CMK (cell line): Measurements from ENCODE around the gene AADAT.
"Not testable (repeated sequence)": the region's sequence is repeated elsewhere in the genome, so short reads cannot be mapped to it uniquely, and the experiment has no call there.

ENCODE experiments used
- DNase-seq: peaks from one replicate; pipeline ENCODE4 v3.0.0-alpha.2; 2010; ENCODE audit warnings: low read depth

Gene AADAT

GRCh38 chr4:170090352-170091052 is 746 bp upstream of the AADAT start:
- DNase-seq: no peak

DNA sequence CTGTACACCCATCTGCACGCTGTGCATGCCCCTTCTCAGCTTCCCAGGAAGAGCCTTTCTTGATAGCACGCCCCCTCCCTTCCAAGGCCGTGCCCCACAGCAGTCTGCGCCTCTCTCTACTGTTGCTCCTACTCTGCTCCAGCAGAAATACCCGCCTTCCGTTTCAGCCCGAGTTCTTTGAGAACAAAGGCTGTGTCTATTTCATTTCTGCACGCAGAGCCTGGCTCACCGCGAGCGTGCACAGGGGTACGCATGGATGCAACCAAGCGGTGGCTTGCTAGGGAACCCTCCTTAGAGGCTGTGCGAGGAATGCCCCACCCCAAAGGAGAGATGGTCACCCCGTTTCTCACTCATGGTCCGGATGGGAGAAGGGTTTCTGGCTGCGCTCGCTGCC is 485 bp downstream of the AADAT start:
- DNase-seq: no peak

GRCh38 chr4:170088716-170089115 is 1.0 kb downstream of the AADAT start:
- no peak for DNase-seq

DNA sequence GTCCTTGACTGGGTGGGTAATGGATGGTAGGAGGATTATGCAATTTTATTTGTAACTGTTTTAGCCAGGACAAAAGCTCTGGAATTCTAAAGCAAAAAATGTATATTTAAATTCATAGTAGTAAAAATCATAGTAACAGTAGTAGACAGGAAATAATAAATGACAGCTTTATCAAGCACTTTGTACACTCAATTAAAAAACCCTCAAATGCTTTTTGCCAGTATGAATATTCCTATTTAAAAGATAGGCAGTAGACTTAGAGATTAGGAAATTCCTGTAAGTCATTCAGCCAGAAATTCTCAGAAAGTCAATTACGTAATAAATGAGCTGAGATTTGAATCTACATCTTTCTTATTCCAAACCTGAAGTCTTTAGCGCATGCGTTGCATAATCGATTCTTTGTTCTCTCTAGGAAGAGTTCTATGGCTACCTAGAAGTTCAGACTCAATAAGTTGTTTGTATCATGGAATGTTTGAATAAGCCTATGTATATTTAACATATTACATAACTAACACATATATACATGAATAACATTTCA is 2.5 kb downstream of the AADAT start:
- no peak for DNase-seq

DNA sequence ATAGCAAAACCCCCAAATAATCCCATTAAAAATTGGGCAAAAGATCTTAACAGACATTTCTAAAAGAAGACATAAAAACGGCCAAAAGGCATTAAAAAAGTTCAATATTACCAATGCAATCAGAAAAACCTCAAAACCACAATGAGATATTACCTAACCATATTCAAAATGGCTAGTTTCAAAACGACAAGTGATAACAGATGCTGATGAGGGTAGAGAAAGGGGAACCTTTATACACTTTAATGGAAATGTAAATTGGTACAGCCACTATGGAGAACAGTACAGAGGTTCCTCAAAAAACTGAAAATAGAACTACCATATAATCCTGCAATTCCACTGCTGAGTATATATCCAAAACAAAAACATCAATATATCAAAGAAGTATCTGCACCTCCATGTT is 6.2 kb downstream of the AADAT start:
- no peak for DNase-seq

- no peak for DNase-seq
Observed at GRCh38 chr4:170080496-170080895, 9.3 kb downstream of the AADAT start.

DNA sequence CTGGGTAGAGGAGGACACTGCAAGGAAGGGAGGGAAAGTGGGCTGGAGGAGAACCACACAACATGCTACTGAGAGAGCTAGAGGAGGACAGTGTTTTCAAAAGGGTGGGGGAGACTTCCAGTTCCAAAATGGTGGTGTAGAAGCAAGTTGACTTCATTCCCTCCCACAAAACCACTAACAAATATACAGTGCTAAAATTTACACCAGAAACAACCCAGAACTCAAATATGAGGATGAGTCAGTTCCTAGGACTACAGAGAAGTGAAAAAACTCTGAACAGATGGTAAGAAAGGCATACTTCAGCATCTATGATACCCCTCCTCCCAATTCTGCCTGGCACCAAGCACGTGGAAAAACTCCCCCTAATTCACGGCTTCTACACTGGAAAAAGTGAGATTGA is 9.8 kb downstream of the AADAT start:
- no peak for DNase-seq

DNA sequence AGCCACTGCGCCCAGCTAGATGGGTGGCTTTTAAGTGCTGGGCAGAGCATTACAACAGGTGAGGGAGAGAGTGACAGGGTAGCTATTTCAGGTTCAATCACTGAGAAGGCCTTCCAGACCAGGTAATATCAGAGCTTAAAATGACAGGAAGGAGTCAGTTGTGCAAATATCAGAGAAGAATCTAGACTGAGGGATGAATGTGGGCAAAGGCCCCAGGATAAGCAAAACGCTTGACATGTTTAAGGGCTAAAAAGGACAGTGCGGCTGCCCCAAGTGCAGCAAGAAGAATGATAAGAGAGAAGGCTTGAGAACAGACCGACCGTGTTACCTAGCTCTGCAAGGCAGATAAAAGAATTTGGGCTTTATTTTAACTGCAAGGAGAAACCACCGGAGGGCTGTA is 18.6 kb downstream of the AADAT start:
- DNase-seq: no peak

DNA sequence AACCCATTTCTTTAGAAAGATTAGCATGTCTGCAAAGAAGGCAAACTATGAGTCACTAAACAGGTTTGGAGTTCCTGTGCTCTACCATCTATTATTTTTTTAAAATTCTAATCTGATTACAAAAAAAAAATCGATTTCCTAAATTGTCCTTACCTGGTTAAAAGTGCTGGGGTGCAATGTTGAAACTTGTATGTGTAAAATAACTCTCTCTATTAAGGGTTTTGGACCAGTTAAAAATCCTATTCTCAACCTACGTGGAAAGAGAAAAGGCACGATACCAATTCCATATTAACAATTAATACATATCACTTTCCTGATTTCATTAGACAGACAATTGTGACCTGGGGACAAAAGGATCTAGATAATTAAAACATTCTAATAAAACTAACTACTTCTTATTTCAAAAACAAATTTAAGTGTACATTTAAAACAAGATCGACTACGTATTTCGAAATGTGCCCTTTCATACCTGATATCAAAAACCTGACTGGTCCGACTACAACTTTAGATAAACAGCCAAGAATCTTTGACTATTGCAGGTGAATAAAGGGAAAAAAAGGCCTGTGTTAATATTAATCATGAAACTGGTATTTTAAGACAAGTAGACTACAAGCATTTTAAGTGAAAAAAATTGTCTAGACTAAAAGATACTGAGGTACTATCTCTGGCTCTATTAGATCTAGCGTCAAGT is 21.2 kb downstream of the AADAT start:
- no peak for DNase-seq

- DNase-seq: no peak
Observed at GRCh38 chr4:170059421-170059820, 30.3 kb downstream of the AADAT start.

DNA sequence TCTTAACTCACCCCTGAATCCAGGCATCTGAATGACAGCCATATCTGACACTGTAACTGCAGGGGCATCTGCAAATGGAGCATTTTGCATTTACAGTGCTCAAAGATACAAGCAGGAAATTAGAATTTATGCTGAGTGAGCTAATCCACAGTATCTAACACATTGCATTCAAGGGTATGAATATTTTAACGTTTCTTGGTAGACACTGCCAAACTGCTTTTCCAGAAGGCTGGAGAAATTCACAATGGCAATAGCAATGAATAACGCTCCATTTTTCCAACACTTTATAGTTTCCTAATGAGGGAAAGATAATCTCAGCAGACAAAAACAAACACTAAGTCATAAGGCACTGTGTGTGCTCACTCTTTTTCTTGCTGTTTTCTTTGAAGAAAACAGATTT is 30.9 kb downstream of the AADAT start:
- DNase-seq: no peak

DNA sequence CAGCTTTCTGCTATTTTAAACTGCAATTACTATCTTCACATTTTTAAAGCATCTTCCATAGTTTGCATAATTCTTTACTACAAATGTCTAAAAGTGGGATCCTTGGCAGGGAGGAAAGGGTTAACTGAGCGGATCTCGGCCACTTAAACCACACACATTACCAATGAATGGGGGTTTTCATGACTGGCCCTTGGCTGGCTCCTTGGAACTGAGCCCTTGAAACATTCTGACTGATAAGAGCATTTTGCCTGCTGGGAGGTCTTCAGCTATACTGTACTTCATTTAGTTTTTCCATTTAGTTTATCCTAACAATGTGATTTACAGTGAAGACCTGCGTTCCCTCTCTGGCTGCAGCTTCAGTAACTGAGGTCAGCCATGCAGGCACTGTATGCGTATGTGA is 31.9 kb downstream of the AADAT start:
- DNase-seq: no peak

DNA sequence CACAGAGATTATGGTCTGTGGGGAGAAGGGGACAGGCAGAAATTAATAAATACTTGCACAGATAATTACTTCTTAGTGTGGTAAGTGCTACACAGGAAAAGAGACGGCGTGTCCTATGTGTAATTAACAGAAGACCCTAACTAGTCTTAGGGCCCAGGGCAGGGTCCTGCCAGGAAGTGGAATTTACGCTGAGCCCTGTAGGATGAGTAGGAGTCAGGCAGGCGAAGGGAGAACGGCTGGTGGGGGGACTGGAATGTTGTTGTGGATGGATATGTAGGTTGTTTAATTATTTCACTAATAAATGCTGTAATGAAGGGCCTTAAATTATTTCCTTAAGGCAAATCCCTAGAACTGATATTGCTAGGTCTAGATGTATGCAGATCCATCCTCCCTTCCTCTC is 36.8 kb downstream of the AADAT start:
- no peak for DNase-seq

DNA sequence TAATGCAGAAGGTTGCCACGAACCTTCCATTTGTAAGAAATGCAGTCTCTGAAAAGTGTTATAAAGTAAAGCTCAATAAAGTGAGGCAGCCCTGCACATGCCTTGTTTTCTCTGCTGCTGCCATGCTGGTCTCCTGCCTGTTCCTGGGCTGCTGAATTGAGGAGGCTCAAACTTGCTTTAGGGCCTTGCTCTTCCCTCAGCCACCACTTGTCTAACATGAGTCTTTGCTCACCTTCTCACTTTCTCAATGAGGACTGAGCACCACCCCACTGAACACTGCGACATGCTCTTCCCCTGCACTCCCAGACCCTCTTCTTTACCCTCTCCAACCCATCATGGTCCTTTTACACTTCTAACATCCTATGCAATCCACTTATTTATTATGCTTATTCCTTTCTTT is 38.4 kb downstream of the AADAT start:
- DNase-seq: no peak

GRCh38 chr4:170049766-170050165 is 40.0 kb downstream of the AADAT start:
- no peak for DNase-seq

DNA sequence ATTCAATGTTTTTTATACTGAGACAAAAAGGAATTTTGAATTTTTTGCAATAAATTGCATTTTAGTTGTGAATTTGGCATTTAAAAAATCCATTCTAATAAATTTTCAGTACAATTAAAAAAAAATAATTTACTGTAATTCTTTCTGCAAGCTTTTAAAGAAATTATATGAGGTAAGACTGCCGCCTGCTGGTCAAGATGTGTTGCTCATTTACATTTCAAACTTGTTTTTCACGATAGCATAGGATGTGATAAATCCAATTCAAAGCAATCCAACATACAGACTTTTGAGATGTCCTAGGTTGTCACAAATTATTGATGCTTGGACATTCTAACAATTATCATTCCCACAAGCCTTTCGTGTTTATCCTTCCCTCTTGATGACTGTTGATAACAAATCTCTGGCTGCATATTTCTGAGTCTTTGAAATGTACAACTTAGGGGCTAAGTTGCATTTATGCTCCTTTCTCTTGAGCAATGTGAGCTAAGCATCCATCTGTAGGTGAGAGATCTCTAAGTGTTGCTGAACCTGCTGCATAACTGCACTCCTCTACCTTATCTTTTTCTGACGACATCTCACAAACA is 41.9 kb downstream of the AADAT start:
- peak; percentile 2 for DNase-seq

GRCh38 chr4:170046156-170046555 is 43.6 kb downstream of the AADAT start:
- DNase-seq: not testable (repeated sequence)

DNA sequence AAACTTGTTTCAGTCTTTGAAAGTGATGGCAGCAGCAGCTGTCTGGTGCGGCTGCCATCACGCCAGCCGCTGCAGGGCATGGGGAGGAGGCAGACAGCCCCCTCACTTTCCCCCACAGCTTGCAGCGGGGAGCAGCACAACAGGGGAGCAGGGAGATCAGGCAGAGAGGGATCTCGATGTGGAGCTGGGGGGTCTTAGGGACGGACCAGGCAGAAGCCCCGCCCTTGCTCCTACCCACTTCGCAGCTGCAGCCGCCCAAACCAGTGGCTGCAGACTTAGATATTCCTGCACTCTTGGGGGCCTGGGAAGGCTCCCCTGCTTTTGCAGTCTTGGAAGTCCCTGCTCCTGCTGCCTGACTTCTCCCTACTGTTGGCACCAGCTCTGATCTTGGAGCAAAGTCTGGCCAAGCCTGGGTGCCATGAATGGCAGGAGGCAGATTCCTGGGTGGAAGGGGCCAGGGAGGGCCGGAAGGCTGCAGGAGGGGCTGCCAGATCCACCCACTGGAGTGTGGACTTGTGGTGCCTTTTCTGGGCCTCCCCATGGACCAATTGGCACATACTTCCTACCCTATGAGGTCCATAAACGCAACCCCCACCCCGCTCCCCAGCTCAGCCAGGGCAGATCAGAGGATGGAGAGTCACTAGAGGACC is 49.6 kb downstream of the AADAT start:
- no peak for DNase-seq

GRCh38 chr4:170038769-170039168 is 51.0 kb downstream of the AADAT start:
- no peak for DNase-seq

DNA sequence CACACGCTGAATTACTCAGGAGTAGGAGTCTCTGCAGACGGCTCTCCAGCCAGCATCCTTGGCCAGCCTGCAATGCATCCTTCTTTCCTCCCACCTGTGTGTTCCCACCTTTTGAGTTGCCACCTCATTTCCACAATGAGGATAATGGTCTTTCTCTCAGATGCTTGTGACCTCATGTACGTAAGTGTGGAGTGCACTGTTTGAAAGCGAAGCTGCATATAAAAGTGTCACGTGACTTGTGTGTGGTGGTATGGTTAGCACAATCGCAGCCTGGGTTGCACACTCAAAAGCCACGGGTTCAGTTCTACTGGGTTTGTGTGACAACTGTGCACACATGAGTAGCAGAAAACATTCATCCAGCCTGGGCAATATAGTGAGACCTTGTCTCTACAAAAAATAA is 51.5 kb downstream of the AADAT start:
- no peak for DNase-seq

DNA sequence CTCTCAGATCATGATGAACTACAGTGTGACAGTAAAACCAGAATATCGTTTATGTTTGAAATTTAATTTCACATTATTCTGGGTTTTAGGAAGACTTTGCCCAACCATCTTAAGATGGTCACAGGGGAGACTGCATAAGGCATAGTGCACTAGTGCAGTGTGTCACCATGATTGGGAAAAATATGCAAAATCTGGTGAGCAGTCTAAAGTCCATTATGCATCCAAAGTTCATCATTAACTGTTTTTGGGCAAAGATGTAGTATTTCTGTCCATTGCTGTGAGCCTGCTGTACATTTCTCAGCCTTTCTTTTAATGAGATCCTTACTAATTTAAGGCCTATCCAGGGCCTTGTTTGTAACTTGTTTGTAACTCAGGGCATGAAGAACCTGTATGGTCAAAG is 52.3 kb downstream of the AADAT start:
- no peak for DNase-seq

GRCh38 chr4:170035845-170036244 is 53.9 kb downstream of the AADAT start:
- no peak for DNase-seq

DNA sequence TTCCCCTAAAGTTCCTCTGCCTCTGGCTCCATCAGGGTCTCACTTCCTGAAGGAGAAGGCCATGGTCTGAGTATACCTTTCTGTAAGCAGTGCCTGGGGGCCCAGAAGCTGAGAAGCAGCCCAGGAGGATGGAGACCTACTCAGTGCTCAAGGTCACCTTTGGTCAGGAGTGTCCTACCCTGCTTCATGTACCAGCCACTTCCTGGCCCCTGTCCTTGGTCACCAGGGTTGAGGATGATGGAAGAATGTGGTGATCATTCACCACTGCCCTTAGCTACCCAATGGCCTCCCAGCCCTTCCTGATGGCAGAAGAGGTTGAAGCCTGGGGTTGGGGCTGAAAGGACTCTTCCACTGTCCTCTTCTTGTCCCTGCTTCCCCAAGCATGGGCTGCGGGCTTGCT is 54.5 kb downstream of the AADAT start:
- DNase-seq: no peak
